ENCODE results near the gene SEC22A.

Gene SEC22A

GRCh38 chr3:123263941-123264340, 62.2 kb downstream of the SEC22A start:
- no peak for DNase-seq (ENCODE audit: low spot score)

- DNase-seq (ENCODE audit: low spot score): no peak
These were observed 66.1 kb downstream of the SEC22A start for GRCh38 chr3:123267821-123268220.

- DNase-seq (ENCODE audit: low spot score): no peak
These were observed 69.1 kb downstream of the SEC22A start for GRCh38 chr3:123270818-123271217.

GRCh38 chr3:123271466-123272159, 69.9 kb downstream of the SEC22A start:
- DNase-seq (ENCODE audit: low spot score): no peak

GRCh38 chr3:123272547-123272946, 70.8 kb downstream of the SEC22A start:
- peak; percentile 22 for DNase-seq (ENCODE audit: low spot score)

GRCh38 chr3:123275691-123276090, 73.9 kb downstream of the SEC22A start:
- DNase-seq (ENCODE audit: low spot score): no peak

GRCh38 chr3:123276346-123277006, 74.7 kb downstream of the SEC22A start:
- no peak for DNase-seq (ENCODE audit: low spot score)

- DNase-seq (ENCODE audit: low spot score): no peak
These were observed 75.4 kb downstream of the SEC22A start for GRCh38 chr3:123277106-123277505.

- DNase-seq (ENCODE audit: low spot score): no peak
These were observed 76.7 kb downstream of the SEC22A start for GRCh38 chr3:123278446-123278845.

- DNase-seq (ENCODE audit: low spot score): no peak
These were observed 77.4 kb downstream of the SEC22A start for GRCh38 chr3:123279121-123279520.

GRCh38 chr3:123281406-123281805, 79.7 kb downstream of the SEC22A start:
- no peak for DNase-seq (ENCODE audit: low spot score)

GRCh38 chr3:123281929-123282328, 80.2 kb downstream of the SEC22A start:
- DNase-seq (ENCODE audit: low spot score): no peak

- no peak for DNase-seq (ENCODE audit: low spot score)
These were observed 80.7 kb downstream of the SEC22A start for GRCh38 chr3:123282461-123282860.

- no peak for DNase-seq (ENCODE audit: low spot score)
These were observed 81.3 kb downstream of the SEC22A start for GRCh38 chr3:123283074-123283473.

- DNase-seq (ENCODE audit: low spot score): no peak
These were observed 82.1 kb downstream of the SEC22A start for GRCh38 chr3:123283657-123284398.

- DNase-seq (ENCODE audit: low spot score): no peak
These were observed 82.8 kb downstream of the SEC22A start for GRCh38 chr3:123284399-123285010.

- no peak for DNase-seq (ENCODE audit: low spot score)
These were observed 83.3 kb downstream of the SEC22A start for GRCh38 chr3:123285066-123285465.

- no peak for DNase-seq (ENCODE audit: low spot score)
These were observed 83.7 kb downstream of the SEC22A start for GRCh38 chr3:123285479-123285878.

GRCh38 chr3:123285931-123286307, 84.2 kb downstream of the SEC22A start:
- no peak for DNase-seq (ENCODE audit: low spot score)

- peak; percentile 59 for DNase-seq (ENCODE audit: low spot score)
These were observed 84.7 kb downstream of the SEC22A start for GRCh38 chr3:123286308-123287023.

- DNase-seq (ENCODE audit: low spot score): no peak
These were observed 85.6 kb downstream of the SEC22A start for GRCh38 chr3:123287051-123287961.
